Neural crest cell (in vitro differentiated cells): ENCODE measurements around the gene IFI27L1. TPM values are rescaled to one million over a fixed set of nuclear protein-coding genes. Genes with fewer than 3 reads are reported as not detected.
A peak's percentile ranks its signal among the peaks of the same experiment; 100 is the strongest.

Experiments used
- DNase-seq: peaks from one replicate; pipeline ENCODE4 v3.0.0; 2021; ENCODE audit warnings: low read depth, mixed read lengths, low spot score
- H3K27ac Mint-ChIP-seq: one replicate; pipeline ENCODE4 v1.8.0; 2021; ENCODE audit warnings: mild to moderate bottlenecking, mixed read lengths; ENCODE audit not compliant: unreplicated experiment
- H3K27me3 Mint-ChIP-seq: 2 replicates; pipeline ENCODE4 v1.8.0; 2021; ENCODE audit warnings: low read depth, mild to moderate bottlenecking, mixed read lengths
- H3K36me3 Mint-ChIP-seq: 2 replicates; pipeline ENCODE4 v1.8.0; 2021; ENCODE audit warnings: low read depth, mild to moderate bottlenecking, mixed read lengths
- H3K4me1 Mint-ChIP-seq: 2 replicates; pipeline ENCODE4 v1.8.0; 2021; ENCODE audit warnings: mixed read lengths
- H3K4me3 Mint-ChIP-seq: one replicate; pipeline ENCODE4 v1.8.0; 2021; ENCODE audit warnings: mild to moderate bottlenecking, mixed read lengths
- H3K9me3 Mint-ChIP-seq: 2 replicates; pipeline ENCODE4 v1.8.0; 2021; ENCODE audit warnings: mixed read lengths
- total RNA-seq: library from RNA; stranded (reverse); gene quantifications from 2 replicates; pipeline ENCODE4 v1.2.1, GENCODE V29; 2021
- TF ChIP-seq, protein P1 (sequence below): fragments of 200-600 bp; sonication (generic); conservative IDR thresholded peaks from 2 replicates; pipeline ENCODE4 v1.5.0; 2021; ENCODE audit warnings: antibody characterized with exemption, mild to moderate bottlenecking

IFI27L1 gene
- total RNA-seq, 1 donor from 2014 or later: 39.7 TPM

DNA sequence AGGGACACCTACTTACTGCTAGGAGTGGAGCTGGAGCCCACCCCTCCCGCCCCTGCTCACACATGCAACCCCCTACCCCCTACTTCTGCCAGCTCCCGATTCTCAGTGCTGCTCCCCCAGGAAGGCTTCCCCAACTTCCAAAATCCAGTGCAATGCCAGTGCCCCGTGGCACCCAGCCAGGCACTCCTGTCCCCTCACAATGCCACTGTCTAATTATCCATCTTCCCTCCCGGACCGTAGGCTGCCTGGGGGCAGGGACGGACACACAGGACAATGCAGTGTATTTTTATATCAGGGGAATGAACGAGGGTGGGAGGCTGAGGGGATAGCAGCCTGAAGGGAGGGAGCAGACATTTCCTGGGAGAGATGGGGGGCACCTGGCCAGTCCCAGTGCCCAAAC lies 42.6 kb upstream of the IFI27L1 start:
- Mint-ChIP-seq H3K27ac (no peak overlapping the region), H3K4me1 (peaks cover 10% of the 10 kb centered on the region), H3K9me3 (no peaks in the 10 kb centered on the region), H3K27me3 (no peaks in the 10 kb centered on the region), H3K36me3 (peaks cover 5% of the 10 kb centered on the region), H3K4me3 (no peak overlapping the region)
- TF ChIP-seq, protein P1, sequence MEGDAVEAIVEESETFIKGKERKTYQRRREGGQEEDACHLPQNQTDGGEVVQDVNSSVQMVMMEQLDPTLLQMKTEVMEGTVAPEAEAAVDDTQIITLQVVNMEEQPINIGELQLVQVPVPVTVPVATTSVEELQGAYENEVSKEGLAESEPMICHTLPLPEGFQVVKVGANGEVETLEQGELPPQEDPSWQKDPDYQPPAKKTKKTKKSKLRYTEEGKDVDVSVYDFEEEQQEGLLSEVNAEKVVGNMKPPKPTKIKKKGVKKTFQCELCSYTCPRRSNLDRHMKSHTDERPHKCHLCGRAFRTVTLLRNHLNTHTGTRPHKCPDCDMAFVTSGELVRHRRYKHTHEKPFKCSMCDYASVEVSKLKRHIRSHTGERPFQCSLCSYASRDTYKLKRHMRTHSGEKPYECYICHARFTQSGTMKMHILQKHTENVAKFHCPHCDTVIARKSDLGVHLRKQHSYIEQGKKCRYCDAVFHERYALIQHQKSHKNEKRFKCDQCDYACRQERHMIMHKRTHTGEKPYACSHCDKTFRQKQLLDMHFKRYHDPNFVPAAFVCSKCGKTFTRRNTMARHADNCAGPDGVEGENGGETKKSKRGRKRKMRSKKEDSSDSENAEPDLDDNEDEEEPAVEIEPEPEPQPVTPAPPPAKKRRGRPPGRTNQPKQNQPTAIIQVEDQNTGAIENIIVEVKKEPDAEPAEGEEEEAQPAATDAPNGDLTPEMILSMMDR: no peak
- no peak for DNase-seq

DNA sequence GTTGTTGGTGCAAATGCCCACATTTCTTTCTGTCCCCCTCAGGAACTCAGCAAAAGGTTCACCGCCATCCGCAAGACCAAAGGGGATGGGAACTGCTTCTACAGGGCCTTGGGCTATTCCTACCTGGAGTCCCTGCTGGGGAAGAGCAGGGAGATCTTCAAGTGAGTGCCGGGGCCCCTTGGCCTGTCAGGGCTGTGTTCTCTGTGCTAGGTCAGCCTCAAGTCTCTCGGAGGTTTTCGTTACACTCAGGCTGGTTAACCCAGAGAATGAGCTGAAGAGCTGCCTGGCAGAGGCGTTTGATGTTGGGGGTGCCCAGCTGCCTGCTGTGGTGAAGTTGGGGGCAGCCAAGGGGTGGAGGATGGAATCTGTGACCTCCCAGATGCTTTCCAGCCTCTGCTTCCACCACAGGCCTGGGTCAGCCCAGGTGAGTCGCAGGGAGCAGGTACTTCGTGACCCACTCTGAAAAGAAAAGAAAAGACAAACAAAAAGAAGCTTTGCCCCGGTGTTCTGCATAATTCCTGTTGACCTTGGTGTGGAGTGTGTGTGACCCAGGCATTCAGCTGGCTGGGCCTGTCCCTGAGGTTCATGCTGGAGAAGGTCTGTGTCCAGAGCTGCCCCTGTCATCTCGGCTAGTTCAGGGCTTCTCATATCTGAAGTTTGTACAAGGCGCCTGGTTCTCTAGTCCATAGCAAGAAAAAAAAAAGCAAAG lies 42.0 kb upstream of the IFI27L1 start:
- no peaks in the 10 kb centered on the region for H3K27me3 Mint-ChIP-seq
- no peak for DNase-seq
- no peaks in the 10 kb centered on the region for H3K9me3 Mint-ChIP-seq
- H3K4me3 Mint-ChIP-seq: no peak overlapping the region
- H3K36me3 Mint-ChIP-seq: peaks cover 5% of the 10 kb centered on the region
- H3K27ac Mint-ChIP-seq: no peak overlapping the region
- H3K4me1 Mint-ChIP-seq: peaks cover 10% of the 10 kb centered on the region
- TF ChIP-seq, protein P1: no peak

DNA sequence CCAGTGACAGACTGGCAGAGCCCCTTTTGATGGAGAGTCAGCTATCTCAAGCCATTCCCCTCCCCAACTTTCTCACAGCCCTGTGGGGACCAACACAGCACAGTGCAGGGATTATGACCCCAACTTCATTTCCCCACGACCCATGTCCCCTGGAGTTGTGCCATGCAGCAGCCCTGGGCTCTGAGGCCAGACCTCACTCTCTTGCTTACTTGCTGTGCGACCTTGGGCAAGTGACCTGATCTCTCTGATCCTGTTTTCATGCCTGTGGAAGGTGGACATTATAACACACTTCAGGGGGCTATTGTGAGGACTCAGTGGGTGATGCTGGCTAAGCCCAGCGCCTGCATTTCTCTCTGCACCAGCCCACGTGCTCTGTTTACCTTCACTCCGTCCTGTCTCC lies 40.9 kb upstream of the IFI27L1 start:
- peaks cover 5% of the 10 kb centered on the region for H3K36me3 Mint-ChIP-seq
- no peak overlapping the region for H3K27ac Mint-ChIP-seq
- H3K9me3 Mint-ChIP-seq: no peaks in the 10 kb centered on the region
- no peaks in the 10 kb centered on the region for H3K27me3 Mint-ChIP-seq
- TF ChIP-seq, protein P1: no peak
- DNase-seq: no peak
- peaks cover 10% of the 10 kb centered on the region for H3K4me1 Mint-ChIP-seq
- H3K4me3 Mint-ChIP-seq: no peak overlapping the region

DNA sequence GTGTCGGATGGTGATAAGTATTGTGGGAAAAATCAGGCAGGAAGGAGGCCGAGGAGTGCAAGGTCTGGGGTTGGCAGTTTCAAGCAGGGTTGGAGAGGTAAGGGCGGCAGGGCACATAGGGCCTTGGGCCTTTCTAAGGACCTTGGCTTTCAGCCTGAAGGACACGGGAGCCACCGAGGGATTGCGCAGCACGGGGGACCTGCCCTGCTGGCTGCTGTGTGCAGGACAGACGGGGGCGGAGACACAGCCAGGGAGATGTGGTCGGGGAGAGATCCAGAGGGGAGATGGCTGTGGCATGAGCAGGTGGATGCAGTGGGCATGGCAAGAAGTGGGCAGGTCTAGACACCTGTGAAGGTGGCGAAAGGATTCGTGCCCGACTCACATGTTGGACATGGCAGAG lies 40.3 kb upstream of the IFI27L1 start:
- Mint-ChIP-seq H3K36me3 (peaks cover 5% of the 10 kb centered on the region), H3K27ac (peak overlapping the region; percentile 32), H3K9me3 (no peaks in the 10 kb centered on the region), H3K4me3 (no peak overlapping the region), H3K4me1 (peaks cover 10% of the 10 kb centered on the region), H3K27me3 (no peaks in the 10 kb centered on the region)
- TF ChIP-seq, protein P1: no peak
- no peak for DNase-seq

DNA sequence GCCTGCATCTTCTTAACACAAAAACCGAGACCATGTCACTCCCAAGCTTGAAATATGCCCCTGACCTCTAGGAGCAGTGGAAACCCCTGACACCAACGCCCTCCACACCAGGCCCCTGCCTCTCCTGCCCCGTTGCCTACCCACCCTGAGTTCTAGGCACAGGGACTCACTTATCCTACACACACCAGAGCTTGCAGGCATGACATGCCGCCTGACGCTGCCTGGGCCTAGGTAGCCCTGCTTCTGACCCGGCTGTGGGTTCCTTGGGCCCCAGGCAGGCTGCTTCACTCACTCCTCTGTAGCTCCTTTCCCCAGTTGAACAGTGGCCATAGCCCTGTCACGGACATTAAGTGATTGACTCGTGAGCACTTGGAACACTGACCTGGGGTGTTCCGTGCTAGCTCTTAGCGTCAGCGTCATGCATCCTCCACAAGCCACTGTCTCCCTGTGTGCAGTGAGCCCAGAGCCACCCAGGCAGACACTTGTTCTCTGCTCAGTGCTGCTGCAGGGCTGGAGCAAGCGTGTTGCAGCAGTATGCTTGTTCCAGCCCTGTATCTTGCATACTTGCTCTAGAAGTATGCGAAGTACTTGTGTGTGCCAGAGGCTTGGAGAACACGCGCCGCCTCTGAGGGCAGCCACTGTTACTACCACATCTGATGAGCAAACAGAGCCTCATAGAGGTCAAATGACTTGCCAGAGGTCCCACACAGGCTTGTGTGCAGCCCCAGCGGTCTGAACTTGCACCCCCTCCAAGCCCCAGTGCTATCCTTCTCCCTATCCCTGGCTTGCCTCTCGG lies 39.4 kb upstream of the IFI27L1 start:
- no peak for DNase-seq
- Mint-ChIP-seq H3K4me3 (no peak overlapping the region), H3K9me3 (no peaks in the 10 kb centered on the region), H3K27me3 (no peaks in the 10 kb centered on the region), H3K36me3 (peaks cover 1% of the 10 kb centered on the region), H3K27ac (peak overlapping the region; percentile 62), H3K4me1 (peaks cover 5% of the 10 kb centered on the region)
- TF ChIP-seq, protein P1: no peak
